Peyer's patch (tissue), 4 donors: Measurements from ENCODE around the gene ZNHIT3.

Experiments used
- POLR2A ChIP-seq, 2 donors: fragments of 450-650 bp; IDR thresholded peaks; one replicate each; pipeline ENCODE4 v1.5.1; 2017; ENCODE audit warnings: antibody characterized with exemption in 2 of 2, mild to moderate bottlenecking in 2 of 2, moderate library complexity in 2 of 2
- TF ChIP-seq, protein P1 (sequence below), 6 experiments: fragments of 450-650 bp in 4 of 6; fragments of 200-600 bp in 2 of 6; sonication (generic) in 1 of 6; IDR thresholded peaks; one replicate each; pipeline ENCODE4 v1.5.1; 2017 to 2019; ENCODE audit warnings: antibody characterized with exemption in 6 of 6, mild to moderate bottlenecking in 3 of 6, moderate library complexity in 1 of 6

GRCh38 chr17:36514856-36515255 is 28.4 kb downstream of the ZNHIT3 start:
- TF ChIP-seq, protein P1, sequence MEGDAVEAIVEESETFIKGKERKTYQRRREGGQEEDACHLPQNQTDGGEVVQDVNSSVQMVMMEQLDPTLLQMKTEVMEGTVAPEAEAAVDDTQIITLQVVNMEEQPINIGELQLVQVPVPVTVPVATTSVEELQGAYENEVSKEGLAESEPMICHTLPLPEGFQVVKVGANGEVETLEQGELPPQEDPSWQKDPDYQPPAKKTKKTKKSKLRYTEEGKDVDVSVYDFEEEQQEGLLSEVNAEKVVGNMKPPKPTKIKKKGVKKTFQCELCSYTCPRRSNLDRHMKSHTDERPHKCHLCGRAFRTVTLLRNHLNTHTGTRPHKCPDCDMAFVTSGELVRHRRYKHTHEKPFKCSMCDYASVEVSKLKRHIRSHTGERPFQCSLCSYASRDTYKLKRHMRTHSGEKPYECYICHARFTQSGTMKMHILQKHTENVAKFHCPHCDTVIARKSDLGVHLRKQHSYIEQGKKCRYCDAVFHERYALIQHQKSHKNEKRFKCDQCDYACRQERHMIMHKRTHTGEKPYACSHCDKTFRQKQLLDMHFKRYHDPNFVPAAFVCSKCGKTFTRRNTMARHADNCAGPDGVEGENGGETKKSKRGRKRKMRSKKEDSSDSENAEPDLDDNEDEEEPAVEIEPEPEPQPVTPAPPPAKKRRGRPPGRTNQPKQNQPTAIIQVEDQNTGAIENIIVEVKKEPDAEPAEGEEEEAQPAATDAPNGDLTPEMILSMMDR (IDR thresholded peaks at IDR 0.05): no peak
- no peak for TF ChIP-seq POLR2A (IDR thresholded peaks at IDR 0.05)
